GM12878 (cell line): ENCODE data around the gene LCN9. TPM values are rescaled to one million over a fixed set of nuclear protein-coding genes. Genes with fewer than 3 reads are reported as not detected.

Source experiments
- ATAC-seq: fragments of 200-7000 bp; cut with Tn5 transposase; 3 replicates; pipeline ENCODE4 v1.9.1; 2020; ENCODE audit warnings: mild to moderate bottlenecking, moderate library complexity
- BruUV-seq: library from RNA; stranded (reverse); fragments of 400-500 nt; replicated peaks from 2 replicates; lab custom pipeline; 2021; lab: Mats Ljungman, UMichigan
- CTCF ChIA-PET: fragments of 300-600 bp; sonication (Branson Sonifier 250); formaldehyde crosslinking; extraction: SDS; loops from one replicate; lab custom pipeline; 2021; ENCODE audit warnings: inconsistent platforms; lab: Yijun Ruan, JAX
- POLR2A ChIA-PET: fragments of 350-600 bp; formaldehyde crosslinking; extraction: SDS; loops from one replicate; lab custom pipeline; 2021; ENCODE audit warnings: inconsistent platforms; lab: Charles Lee
- RAD21 ChIA-PET: fragments of 300-600 bp; sonication (Branson Sonifier 250); formaldehyde crosslinking; loops from one replicate; lab custom pipeline; 2023; ENCODE audit warnings: antibody characterized with exemption; ENCODE audit not compliant: unreplicated experiment; lab: Charles Lee
- SMC1A ChIA-PET: fragments of 300-600 bp; sonication (Branson Sonifier 250); formaldehyde crosslinking; loops from one replicate; lab custom pipeline; 2023; ENCODE audit not compliant: unreplicated experiment, uncharacterized antibody; lab: Charles Lee
- DNase-seq: peaks from one replicate; pipeline ENCODE4 v3.0.0-alpha.2; 2011; ENCODE audit warnings: low read depth, low spot score
- FAIRE-seq: peaks from 3 replicates; lab custom pipeline; 2011; peaks lifted over from hg19 to GRCh38; lab: Jason Lieb, UNC
- H2AFZ ChIP-seq: 2 replicates; pipeline ENCODE4 v1.6.0; 2011; ENCODE audit warnings: low read depth, low read length, control low read depth; ENCODE audit not compliant: control insufficient read depth
- H3K27ac ChIP-seq: 2 replicates; pipeline ENCODE4 v1.5.1; 2011; ENCODE audit warnings: control low read depth; ENCODE audit not compliant: control insufficient read depth, insufficient read depth
- H3K27me3 ChIP-seq, 2 experiments: replicated peaks in 1 of 2; 2 replicates each; pipeline versions ENCODE4 v1.6.0 to v1.6.1; 2011; ENCODE audit warnings: low read length in 1 of 2; ENCODE audit not compliant: control insufficient read depth in 2 of 2, insufficient read depth in 2 of 2
- H3K36me3 ChIP-seq, 2 experiments: 2 replicates each; pipeline ENCODE4 v1.5.1; 2011; ENCODE audit warnings: low read length in 1 of 2; ENCODE audit not compliant: control insufficient read depth in 2 of 2, insufficient read depth in 2 of 2
- H3K4me1 ChIP-seq: 2 replicates; pipeline ENCODE4 v1.6.1; 2011; ENCODE audit warnings: mild to moderate bottlenecking, low read length, moderate library complexity, mixed read lengths; ENCODE audit not compliant: control insufficient read depth, insufficient read depth
- H3K4me2 ChIP-seq: 2 replicates; pipeline ENCODE4 v1.6.0; 2011; ENCODE audit warnings: control low read depth; ENCODE audit not compliant: control insufficient read depth, insufficient read depth
- H3K4me3 ChIP-seq: fragments of 200-600 bp; sonication (generic); 2 replicates; pipeline ENCODE4 v1.5.1; 2016
- H3K79me2 ChIP-seq: 2 replicates; pipeline ENCODE4 v1.6.0; 2011; ENCODE audit warnings: low read length; ENCODE audit not compliant: control insufficient read depth, insufficient read depth
- H3K9ac ChIP-seq: 2 replicates; pipeline ENCODE4 v1.8.0; 2011; ENCODE audit warnings: low read length, control low read depth, mixed read lengths; ENCODE audit not compliant: control insufficient read depth, insufficient read depth
- H3K9me3 ChIP-seq: replicated peaks from 3 replicates; pipeline ENCODE4 v1.5.1; 2011; ENCODE audit warnings: mild to moderate bottlenecking, low read length; ENCODE audit not compliant: control insufficient read depth, insufficient read depth
- H4K20me1 ChIP-seq: 2 replicates; pipeline ENCODE4 v1.6.0; 2011; ENCODE audit not compliant: control insufficient read depth, insufficient read depth
- CREB1 ChIP-seq: IDR thresholded peaks from 2 replicates; pipeline ENCODE4 v1.6.1; 2012; ENCODE audit warnings: low read depth, mild to moderate bottlenecking, inconsistent platforms
- CREM ChIP-seq: IDR thresholded peaks from 2 replicates; pipeline ENCODE4 v1.6.1; 2014; ENCODE audit warnings: antibody characterized with exemption, low read depth
- HDAC6 ChIP-seq: fragments of 200-600 bp; sonication (generic); IDR thresholded peaks from one replicate; pipeline ENCODE4 v1.8.0; 2017; ENCODE audit warnings: antibody characterized with exemption; ENCODE audit not compliant: unreplicated experiment
- IKZF1 ChIP-seq: fragments of 450-650 bp; conservative IDR thresholded peaks from 2 replicates; pipeline ENCODE4 v1.6.1; 2017; ENCODE audit warnings: antibody characterized with exemption, mild to moderate bottlenecking
- MAX ChIP-seq: IDR thresholded peaks from 2 replicates; pipeline ENCODE4 v1.6.1; 2012; ENCODE audit warnings: low read depth, low read length, improper control_type of control experiment
- RBBP5 ChIP-seq: fragments of 200-600 bp; sonication (generic); conservative IDR thresholded peaks from 2 replicates; pipeline ENCODE4 v1.6.1; 2016
- SPI1 ChIP-seq: IDR thresholded peaks from 2 replicates; pipeline ENCODE4 v1.6.1; 2011; ENCODE audit warnings: low read depth, mild to moderate bottlenecking, low read length, moderate library complexity, borderline replicate concordance; ENCODE audit not compliant: insufficient read depth
- SRF ChIP-seq, 2 experiments: IDR thresholded peaks; 2 replicates each; pipeline ENCODE4 v1.6.1; 2011; ENCODE audit warnings: low read depth in 2 of 2, low read length in 2 of 2, mild to moderate bottlenecking in 1 of 2, moderate library complexity in 1 of 2
- ZNF207 ChIP-seq: fragments of 450-650 bp; IDR thresholded peaks from 2 replicates; pipeline ENCODE4 v1.6.1; 2014; ENCODE audit warnings: antibody characterized with exemption, mild to moderate bottlenecking, borderline replicate concordance
- WGBS: methylation state at CpG from one replicate; pipeline ENCODE4 v1.1.6; 2016; ENCODE audit warnings: low lambda C conversion rate; ENCODE audit not compliant: insufficient replicate concordance, insufficient coverage; ENCODE audit errors: missing lambda C conversion rate; 5-methylcytosine and 5-hydroxymethylcytosine counted together
- in situ Hi-C: fragments of 300-500 bp; cut with MboI; formaldehyde crosslinking; loops from 9 replicates; pipeline ENCODE4 v1.14.3; 2018; ENCODE audit warnings: mixed read lengths
- intact Hi-C: fragments of 100-400 bp; cut with micrococcal nuclease; formaldehyde crosslinking; loops from one replicate; pipeline ENCODE4 v1.14.2; 2022; ENCODE audit not compliant: unreplicated experiment
- polyA plus RNA-seq, 11 experiments: library from polyadenylated mRNA; depleted of rRNA in 4 of 11; unstranded in 6 of 11; stranded (reverse) in 5 of 11; fragments of >200 nt; fragmentation: Nextera tagmentation in 4 of 11; fragmentation: Illumina TruSeq in 1 of 11; extraction: Ambion mirVana in 4 of 11; extraction: Trizol in 1 of 11; gene quantifications; 1 replicate in 1 of 11; 2 replicates in 10 of 11; pipeline versions ENCODE4 v1.2.1 to v1.2.3, GENCODE V29; 2011 to 2016; ENCODE audit warnings: inconsistent platforms in 2 of 11, missing spikeins in 2 of 11, low read depth in 1 of 11
- total RNA-seq, 4 experiments: library from RNA; depleted of rRNA in 3 of 4; stranded (reverse); fragments of >200 nt in 3 of 4; fragmentation: Illumina TruSeq in 1 of 4; extraction: Trizol in 1 of 4; gene quantifications; 2 replicates each; pipeline versions ENCODE4 v1.2.1 to v1.2.3, GENCODE V29; 2013 to 2021
- TF ChIP-seq, protein P1 (sequence below): fragments of 450-650 bp; IDR thresholded peaks from 2 replicates; pipeline ENCODE4 v1.6.1; 2017; ENCODE audit warnings: antibody characterized with exemption, mild to moderate bottlenecking, moderate library complexity
- TF ChIP-seq, protein P2 (sequence below): fragments of 450-650 bp; IDR thresholded peaks from 2 replicates; pipeline ENCODE4 v1.6.1; 2016; ENCODE audit warnings: mild to moderate bottlenecking
- TF ChIP-seq, protein P3 (sequence below): fragments of 450-650 bp; IDR thresholded peaks from 2 replicates; pipeline ENCODE4 v1.6.1; 2017; ENCODE audit warnings: low read depth, mild to moderate bottlenecking, moderate library complexity

Gene LCN9
- total and polyA plus RNA-seq, 10 of the 15 experiments (the other 5 are each of a cell fraction or from before 2014, with no cell fraction given) = not detected

- TF ChIP-seq, protein P1, sequence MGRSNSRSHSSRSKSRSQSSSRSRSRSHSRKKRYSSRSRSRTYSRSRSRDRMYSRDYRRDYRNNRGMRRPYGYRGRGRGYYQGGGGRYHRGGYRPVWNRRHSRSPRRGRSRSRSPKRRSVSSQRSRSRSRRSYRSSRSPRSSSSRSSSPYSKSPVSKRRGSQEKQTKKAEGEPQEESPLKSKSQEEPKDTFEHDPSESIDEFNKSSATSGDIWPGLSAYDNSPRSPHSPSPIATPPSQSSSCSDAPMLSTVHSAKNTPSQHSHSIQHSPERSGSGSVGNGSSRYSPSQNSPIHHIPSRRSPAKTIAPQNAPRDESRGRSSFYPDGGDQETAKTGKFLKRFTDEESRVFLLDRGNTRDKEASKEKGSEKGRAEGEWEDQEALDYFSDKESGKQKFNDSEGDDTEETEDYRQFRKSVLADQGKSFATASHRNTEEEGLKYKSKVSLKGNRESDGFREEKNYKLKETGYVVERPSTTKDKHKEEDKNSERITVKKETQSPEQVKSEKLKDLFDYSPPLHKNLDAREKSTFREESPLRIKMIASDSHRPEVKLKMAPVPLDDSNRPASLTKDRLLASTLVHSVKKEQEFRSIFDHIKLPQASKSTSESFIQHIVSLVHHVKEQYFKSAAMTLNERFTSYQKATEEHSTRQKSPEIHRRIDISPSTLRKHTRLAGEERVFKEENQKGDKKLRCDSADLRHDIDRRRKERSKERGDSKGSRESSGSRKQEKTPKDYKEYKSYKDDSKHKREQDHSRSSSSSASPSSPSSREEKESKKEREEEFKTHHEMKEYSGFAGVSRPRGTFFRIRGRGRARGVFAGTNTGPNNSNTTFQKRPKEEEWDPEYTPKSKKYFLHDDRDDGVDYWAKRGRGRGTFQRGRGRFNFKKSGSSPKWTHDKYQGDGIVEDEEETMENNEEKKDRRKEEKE = no peak
- TF ChIP-seq, protein P2, sequence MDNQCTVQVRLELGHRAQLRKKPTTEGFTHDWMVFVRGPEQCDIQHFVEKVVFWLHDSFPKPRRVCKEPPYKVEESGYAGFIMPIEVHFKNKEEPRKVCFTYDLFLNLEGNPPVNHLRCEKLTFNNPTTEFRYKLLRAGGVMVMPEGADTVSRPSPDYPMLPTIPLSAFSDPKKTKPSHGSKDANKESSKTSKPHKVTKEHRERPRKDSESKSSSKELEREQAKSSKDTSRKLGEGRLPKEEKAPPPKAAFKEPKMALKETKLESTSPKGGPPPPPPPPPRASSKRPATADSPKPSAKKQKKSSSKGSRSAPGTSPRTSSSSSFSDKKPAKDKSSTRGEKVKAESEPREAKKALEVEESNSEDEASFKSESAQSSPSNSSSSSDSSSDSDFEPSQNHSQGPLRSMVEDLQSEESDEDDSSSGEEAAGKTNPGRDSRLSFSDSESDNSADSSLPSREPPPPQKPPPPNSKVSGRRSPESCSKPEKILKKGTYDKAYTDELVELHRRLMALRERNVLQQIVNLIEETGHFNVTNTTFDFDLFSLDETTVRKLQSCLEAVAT = no peak
- no peak for TF ChIP-seq SPI1
- TF ChIP-seq CREB1 = no peak
- no peak for TF ChIP-seq ZNF207
These were observed 37.4 kb downstream of the LCN9 start (continued) for GRCh38 chr9:135700525-135700924.

DNA sequence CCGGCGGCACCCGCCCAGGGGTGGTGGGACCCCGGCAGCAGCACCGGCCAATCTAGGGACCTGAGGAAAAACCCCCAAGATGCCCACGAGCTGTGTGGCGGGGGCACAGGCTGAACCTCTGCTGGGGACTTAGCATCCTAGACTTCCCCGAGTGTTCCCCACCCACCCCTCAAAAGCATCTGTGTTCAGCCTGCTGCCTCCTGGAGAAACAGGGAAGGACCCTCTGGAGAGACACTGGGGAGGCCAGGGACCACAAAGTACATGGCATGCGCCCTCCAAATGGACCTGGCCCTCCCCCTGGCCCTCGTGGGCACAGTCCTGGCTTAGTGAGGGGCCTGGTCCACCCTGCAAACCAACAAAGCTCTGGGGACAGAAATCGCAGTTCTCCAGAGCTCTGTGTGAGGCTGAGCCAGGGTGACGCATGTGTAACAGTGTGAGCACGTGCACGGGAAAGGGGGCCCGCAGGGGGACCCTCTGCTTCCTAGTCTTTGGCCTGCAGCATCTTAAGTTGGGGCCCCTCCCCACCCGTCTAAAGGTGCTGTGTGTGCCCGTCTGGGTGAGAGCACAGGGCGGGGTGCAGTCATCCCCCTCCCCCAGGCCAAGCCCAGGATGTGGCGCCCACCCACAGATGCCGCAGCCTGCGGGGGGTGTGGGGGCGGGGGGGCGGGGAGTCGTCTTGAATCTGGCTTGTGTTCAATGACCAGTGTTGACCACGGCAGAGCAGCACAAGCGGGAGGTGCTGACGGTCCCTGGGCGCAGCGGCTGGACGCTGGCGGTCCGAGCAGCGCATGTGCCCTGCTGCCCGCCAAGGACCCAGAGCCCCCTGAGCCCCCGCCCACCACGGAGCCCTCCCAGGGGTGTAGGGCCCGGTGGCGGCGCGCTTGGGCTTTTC, 38.2 kb downstream of the LCN9 start:
- CTCF ChIA-PET = no interaction called here
- TF ChIP-seq HDAC6 (no peak), MAX (no peak), RBBP5 (no peak), CREM (no peak), IKZF1 (no peak), SRF (IDR thresholded peaks at IDR 0.05; ENCODE audit: low read depth in 2 of 2, low read length in 2 of 2) (no peak)
- TF ChIP-seq, protein P3, sequence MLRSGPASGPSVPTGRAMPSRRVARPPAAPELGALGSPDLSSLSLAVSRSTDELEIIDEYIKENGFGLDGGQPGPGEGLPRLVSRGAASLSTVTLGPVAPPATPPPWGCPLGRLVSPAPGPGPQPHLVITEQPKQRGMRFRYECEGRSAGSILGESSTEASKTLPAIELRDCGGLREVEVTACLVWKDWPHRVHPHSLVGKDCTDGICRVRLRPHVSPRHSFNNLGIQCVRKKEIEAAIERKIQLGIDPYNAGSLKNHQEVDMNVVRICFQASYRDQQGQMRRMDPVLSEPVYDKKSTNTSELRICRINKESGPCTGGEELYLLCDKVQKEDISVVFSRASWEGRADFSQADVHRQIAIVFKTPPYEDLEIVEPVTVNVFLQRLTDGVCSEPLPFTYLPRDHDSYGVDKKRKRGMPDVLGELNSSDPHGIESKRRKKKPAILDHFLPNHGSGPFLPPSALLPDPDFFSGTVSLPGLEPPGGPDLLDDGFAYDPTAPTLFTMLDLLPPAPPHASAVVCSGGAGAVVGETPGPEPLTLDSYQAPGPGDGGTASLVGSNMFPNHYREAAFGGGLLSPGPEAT = no peak
- TF ChIP-seq, protein P1 = no peak

More for the DNA sequence above, 38.2 kb downstream of the LCN9 start:
- H3K9me3 ChIP-seq = no peaks in the 10 kb centered on the region
- in situ Hi-C loops = no loop called here
- POLR2A ChIA-PET = no interaction called here
- no TSS peak for BruUV-seq
- no peak for FAIRE-seq
- ATAC-seq = no peak
- DNase-seq = no peak
- no peak overlapping the region for H3K4me2 ChIP-seq
- no peak overlapping the region for H3K27ac ChIP-seq
- no peaks in the 10 kb centered on the region for H4K20me1 ChIP-seq
- H3K27me3 ChIP-seq = no peaks in the 10 kb centered on the region
- H3K9ac ChIP-seq = no peak overlapping the region
- 14% methylated on average over 31 of the region's 40 CpGs for WGBS
- H3K36me3 ChIP-seq = no peaks in the 10 kb centered on the region
- SMC1A ChIA-PET = no interaction called here
- intact Hi-C loops = no loop called here
- no peak overlapping the region for H2AFZ ChIP-seq
- no peaks in the 10 kb centered on the region for H3K4me1 ChIP-seq
- H3K4me3 ChIP-seq = no peak overlapping the region
- no peaks in the 10 kb centered on the region for H3K79me2 ChIP-seq
- RAD21 ChIA-PET = no interaction called here
